K562 (cell line): ENCODE data around the gene ST7. TPM values are rescaled to one million over a fixed set of nuclear protein-coding genes. Genes with fewer than 3 reads are reported as not detected.
A peak's percentile ranks its signal among the peaks of the same experiment; 100 is the strongest.

ENCODE experiments used
- ATAC-seq: fragments of 200-7000 bp; cut with Tn5 transposase; 3 replicates; pipeline ENCODE4 v1.9.1; 2020; ENCODE audit warnings: moderate library complexity
- BruUV-seq: library from RNA; stranded (reverse); fragments of 400-500 nt; replicated peaks from 2 replicates; lab custom pipeline; 2021; lab: Mats Ljungman, UMichigan
- CTCF ChIA-PET: fragments of 300-600 bp; formaldehyde crosslinking; extraction: SDS; loops from one replicate; lab custom pipeline; 2021; ENCODE audit warnings: low intra/inter-chr PET ratio; lab: Yijun Ruan, JAX
- POLR2A ChIA-PET: fragments of 300-600, 350-650 bp; sonication (Branson Sonifier 250); formaldehyde crosslinking; extraction: SDS; loops from one replicate; lab custom pipeline; 2021; ENCODE audit warnings: antibody characterized with exemption, inconsistent platforms; lab: Yijun Ruan, JAX
- DNase-seq, 4 experiments: peaks; one replicate each; pipeline versions ENCODE4 v3.0.0 to v3.0.0-alpha.2; 2011 to 2018; ENCODE audit warnings: low spot score in 3 of 4, mixed read lengths in 3 of 4; ENCODE audit errors: extremely low read depth in 1 of 4
- FAIRE-seq: peaks from 2 replicates; lab custom pipeline; 2011; peaks lifted over from hg19 to GRCh38; lab: Jason Lieb, UNC
- H2AFZ ChIP-seq: 2 replicates; pipeline ENCODE4 v1.6.0; 2011; ENCODE audit warnings: low read depth, low read length, control low read depth, inconsistent platforms
- H3K27ac ChIP-seq: fragments of 200-600 bp; 3 replicates; pipeline ENCODE4 v1.8.0; 2011; ENCODE audit warnings: low read depth, mild to moderate bottlenecking, control low read depth, inconsistent platforms, low read length, moderate library complexity, mixed read lengths; ENCODE audit errors: extremely low read depth
- H3K27me3 ChIP-seq, 2 experiments: fragments of 300-600 bp in 1 of 2; 2 replicates in 1 of 2; 3 replicates in 1 of 2; pipeline versions ENCODE4 v1.6.0 to v1.8.0; 2011; ENCODE audit warnings: inconsistent platforms in 2 of 2, low read length in 2 of 2, mild to moderate bottlenecking in 1 of 2, mixed read lengths in 1 of 2, moderate library complexity in 1 of 2; ENCODE audit not compliant: control insufficient read depth in 2 of 2, insufficient read depth in 2 of 2
- H3K36me3 ChIP-seq: fragments of 300-600 bp; 3 replicates; pipeline ENCODE4 v1.8.0; 2011; ENCODE audit warnings: mild to moderate bottlenecking, low read length, inconsistent platforms; ENCODE audit not compliant: control insufficient read depth, insufficient read depth
- H3K4me1 ChIP-seq, 2 experiments: fragments of 200-600 bp in 1 of 2; replicated peaks in 1 of 2; 2 replicates in 1 of 2; 3 replicates in 1 of 2; pipeline versions ENCODE4 v1.5.1 to v1.8.0; 2011; ENCODE audit warnings: inconsistent platforms in 2 of 2, low read length in 2 of 2, mild to moderate bottlenecking in 1 of 2, mixed read lengths in 1 of 2, moderate library complexity in 1 of 2; ENCODE audit not compliant: control insufficient read depth in 2 of 2, insufficient read depth in 2 of 2
- H3K4me2 ChIP-seq: 2 replicates; pipeline ENCODE4 v1.6.1; 2011; ENCODE audit warnings: low read length, control low read depth, inconsistent platforms, mixed read lengths; ENCODE audit not compliant: insufficient read depth
- H3K4me3 ChIP-seq: fragments of 200-600 bp; sonication (generic), shearing (Covaris generic); 2 replicates; pipeline ENCODE4 v1.5.1; 2016; ENCODE audit warnings: control low read depth, inconsistent platforms
- H3K79me2 ChIP-seq: fragments of 200-600 bp; 3 replicates; pipeline ENCODE4 v1.8.0; 2011; ENCODE audit warnings: low read length, inconsistent platforms; ENCODE audit not compliant: control insufficient read depth, insufficient read depth
- H3K9ac ChIP-seq, 2 experiments: 2 replicates each; pipeline versions ENCODE4 v1.6.0 to v1.6.1; 2011; ENCODE audit warnings: low read depth in 2 of 2, low read length in 2 of 2, control low read depth in 1 of 2, inconsistent platforms in 1 of 2, mild to moderate bottlenecking in 1 of 2, mixed read lengths in 1 of 2; ENCODE audit not compliant: insufficient read depth in 1 of 2
- H3K9me1 ChIP-seq: one replicate; pipeline ENCODE4 v1.6.0; 2011; ENCODE audit warnings: inconsistent platforms, mild to moderate bottlenecking, low read length, moderate library complexity; ENCODE audit not compliant: control insufficient read depth, insufficient read depth
- H3K9me3 ChIP-seq: replicated peaks from 2 replicates; pipeline ENCODE4 v1.5.1; 2011; ENCODE audit warnings: low read depth, low read length, inconsistent platforms; ENCODE audit not compliant: control insufficient read depth, insufficient read depth
- H4K20me1 ChIP-seq: replicated peaks from 2 replicates; pipeline ENCODE4 v1.6.1; 2011; ENCODE audit warnings: low read length, inconsistent platforms, mixed read lengths; ENCODE audit not compliant: control insufficient read depth, insufficient read depth
- BRF1 ChIP-seq: IDR thresholded peaks from 3 replicates; pipeline ENCODE4 v1.6.1; 2011; ENCODE audit warnings: borderline replicate concordance, mild to moderate bottlenecking; ENCODE audit not compliant: insufficient read length; ENCODE audit errors: extremely low read depth
- CAMTA2 ChIP-seq: fragments of 250-450 bp; sonication (Bioruptor Pico); conservative IDR thresholded peaks from 2 replicates; pipeline ENCODE4 v1.5.1; 2022
- CEBPB ChIP-seq: fragments of 450-650 bp; IDR thresholded peaks from 2 replicates; pipeline ENCODE4 v1.6.1; 2016; ENCODE audit warnings: missing genetic modification characterization, missing compliant biosample characterization
- KDM1A ChIP-seq, 2 experiments: fragments of 450-650 bp; IDR thresholded peaks; 2 replicates each; pipeline ENCODE4 v1.6.1; 2016; ENCODE audit warnings: mild to moderate bottlenecking in 2 of 2
- MYC ChIP-seq, 2 experiments: fragments of 250-450 bp in 1 of 2; sonication (Bioruptor Pico) in 1 of 2; IDR thresholded peaks; 2 replicates each; pipeline versions ENCODE4 v1.5.1 to v1.6.1; 2012 to 2021; ENCODE audit warnings: low read depth in 2 of 2, borderline replicate concordance in 1 of 2, improper control_type of control experiment in 1 of 2, low read length in 1 of 2, mild to moderate bottlenecking in 1 of 2, moderate library complexity in 1 of 2
- SMARCC2 ChIP-seq: fragments of 450-650 bp; IDR thresholded peaks from 2 replicates; pipeline ENCODE4 v1.6.1; 2017; ENCODE audit warnings: antibody characterized with exemption, moderate library complexity, mild to moderate bottlenecking, low read depth
- SUPT5H ChIP-seq: fragments of 450-650 bp; IDR thresholded peaks from 2 replicates; pipeline ENCODE4 v1.6.1; 2016
- WGBS: fragments of 100-300 bp; shearing (Covaris generic); methylation state at CpG from one replicate; pipeline ENCODE4 v1.1.6; 2016; ENCODE audit warnings: low coverage, mixed read lengths; ENCODE audit not compliant: insufficient coverage; ENCODE audit errors: missing lambda C conversion rate; 5-methylcytosine and 5-hydroxymethylcytosine counted together
- in situ Hi-C: fragments of 300-500 bp; cut with MboI; formaldehyde crosslinking; loops from 4 replicates; pipeline ENCODE4 v1.15.0; 2018; ENCODE audit warnings: inconsistent platforms, mixed read lengths
- intact Hi-C: fragments of 100-400 bp; cut with micrococcal nuclease; formaldehyde crosslinking; loops from 2 replicates; pipeline ENCODE4 v1.14.2; 2022
- polyA plus RNA-seq, 8 experiments: library from polyadenylated mRNA; depleted of rRNA in 4 of 8; stranded (reverse) in 5 of 8; unstranded in 3 of 8; fragments of >200 nt; fragmentation: Nextera tagmentation in 2 of 8; fragmentation: Illumina TruSeq in 1 of 8; extraction: Ambion mirVana in 2 of 8; extraction: Trizol in 1 of 8; gene quantifications; 2 replicates each; pipeline versions ENCODE4 v1.2.1 to v1.2.3, GENCODE V29; 2011 to 2014; ENCODE audit warnings: inconsistent platforms in 1 of 8, missing spikeins in 1 of 8
- total RNA-seq, 7 experiments: library from RNA; depleted of rRNA in 6 of 7; stranded (reverse); fragments of >200 nt in 6 of 7; fragmentation: Illumina TruSeq in 2 of 7; extraction: Trizol in 2 of 7; gene quantifications; 2 replicates each; pipeline versions ENCODE4 v1.2.1 to v1.2.3, GENCODE V29; 2011 to 2021; ENCODE audit warnings: low replicate concordance in 1 of 7
- TF ChIP-seq, protein P1 (sequence below): IDR thresholded peaks from 2 replicates; pipeline ENCODE4 v1.6.1; 2011; ENCODE audit not compliant: insufficient read length; ENCODE audit errors: extremely low read depth
- TF ChIP-seq, protein P2 (sequence below): fragments of 250-450 bp; sonication (Bioruptor Pico); IDR thresholded peaks from 2 replicates; pipeline ENCODE4 v1.4.0; 2020; ENCODE audit warnings: mild to moderate bottlenecking, moderate library complexity, borderline replicate concordance

The ST7 gene
- total and polyA plus RNA-seq, 9 of the 15 experiments (the other 6 are each of a cell fraction or from before 2014, with no cell fraction given): 23.9 to 56.3 (median 36.9) TPM

GRCh38 chr7:117034851-117035464 lies 81.7 kb downstream of the ST7 start:
- FAIRE-seq: no peak
- peaks cover 24% of the 10 kb centered on the region; the same call in 2 of the 3 replicates for H3K36me3 ChIP-seq
- peaks cover 0 to 3% of the 10 kb centered on the region in 2 experiments; a peak in 2 of 5 replicates for H3K4me1 ChIP-seq
- DNase-seq: no peak
- H3K9me3 ChIP-seq: no peaks in the 10 kb centered on the region
- H2AFZ ChIP-seq: no peak overlapping the region
- ATAC-seq: no peak
- H3K4me2 ChIP-seq: no peak overlapping the region
- intact Hi-C loops (no loop called here), in situ Hi-C loops (no loop called here)
- WGBS: 60% methylated on average over 3 of the region's 3 CpGs
- ChIA-PET CTCF (no interaction called here), POLR2A (interaction anchor here (0.6 to 2.8 kb wide), 5 partner anchors 8 to 18 kb away, joined by 3 to 14 read pairs (median 4); no protein-coding TSS in a partner anchor)
- BruUV-seq: no TSS peak
- no peaks in the 10 kb centered on the region for H3K9me1 ChIP-seq
- no peak overlapping the region for H3K9ac ChIP-seq
- peaks cover 65% of the 10 kb centered on the region for H3K79me2 ChIP-seq
- H3K27ac ChIP-seq: no peak overlapping the region
- no peak overlapping the region for H3K4me3 ChIP-seq
- H3K27me3 ChIP-seq: no peaks in the 10 kb centered on the region
- 0 out of 2 replicates have a peak, but pooled peaks cover 4% of the 10 kb centered on the region for H4K20me1 ChIP-seq
- TF ChIP-seq SMARCC2 (no peak), KDM1A (IDR thresholded peaks at IDR 0.05) (no peak), CEBPB (tag) (peak; percentile 75), BRF1 (no peak), MYC (IDR thresholded peaks at IDR 0.05; ENCODE audit: low read depth, low read length) (no peak), MYC (CRISPR knock-in tag; IDR thresholded peaks at IDR 0.05; ENCODE audit: borderline replicate concordance, low read depth) (no peak), CAMTA2 (no peak), SUPT5H (no peak)
- TF ChIP-seq, protein P1, sequence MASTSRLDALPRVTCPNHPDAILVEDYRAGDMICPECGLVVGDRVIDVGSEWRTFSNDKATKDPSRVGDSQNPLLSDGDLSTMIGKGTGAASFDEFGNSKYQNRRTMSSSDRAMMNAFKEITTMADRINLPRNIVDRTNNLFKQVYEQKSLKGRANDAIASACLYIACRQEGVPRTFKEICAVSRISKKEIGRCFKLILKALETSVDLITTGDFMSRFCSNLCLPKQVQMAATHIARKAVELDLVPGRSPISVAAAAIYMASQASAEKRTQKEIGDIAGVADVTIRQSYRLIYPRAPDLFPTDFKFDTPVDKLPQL: no peak
- TF ChIP-seq, protein P2, sequence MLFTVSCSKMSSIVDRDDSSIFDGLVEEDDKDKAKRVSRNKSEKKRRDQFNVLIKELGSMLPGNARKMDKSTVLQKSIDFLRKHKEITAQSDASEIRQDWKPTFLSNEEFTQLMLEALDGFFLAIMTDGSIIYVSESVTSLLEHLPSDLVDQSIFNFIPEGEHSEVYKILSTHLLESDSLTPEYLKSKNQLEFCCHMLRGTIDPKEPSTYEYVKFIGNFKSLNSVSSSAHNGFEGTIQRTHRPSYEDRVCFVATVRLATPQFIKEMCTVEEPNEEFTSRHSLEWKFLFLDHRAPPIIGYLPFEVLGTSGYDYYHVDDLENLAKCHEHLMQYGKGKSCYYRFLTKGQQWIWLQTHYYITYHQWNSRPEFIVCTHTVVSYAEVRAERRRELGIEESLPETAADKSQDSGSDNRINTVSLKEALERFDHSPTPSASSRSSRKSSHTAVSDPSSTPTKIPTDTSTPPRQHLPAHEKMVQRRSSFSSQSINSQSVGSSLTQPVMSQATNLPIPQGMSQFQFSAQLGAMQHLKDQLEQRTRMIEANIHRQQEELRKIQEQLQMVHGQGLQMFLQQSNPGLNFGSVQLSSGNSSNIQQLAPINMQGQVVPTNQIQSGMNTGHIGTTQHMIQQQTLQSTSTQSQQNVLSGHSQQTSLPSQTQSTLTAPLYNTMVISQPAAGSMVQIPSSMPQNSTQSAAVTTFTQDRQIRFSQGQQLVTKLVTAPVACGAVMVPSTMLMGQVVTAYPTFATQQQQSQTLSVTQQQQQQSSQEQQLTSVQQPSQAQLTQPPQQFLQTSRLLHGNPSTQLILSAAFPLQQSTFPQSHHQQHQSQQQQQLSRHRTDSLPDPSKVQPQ (CRISPR knock-in tag): no peak
